GM12878 (cell line): Measurements from ENCODE around the gene FOSL1. TPM values are rescaled to one million over a fixed set of nuclear protein-coding genes. Genes with fewer than 3 reads are reported as not detected.

Source experiments
- CBFB ChIP-seq: IDR thresholded peaks from 2 replicates; pipeline ENCODE4 v1.6.1; 2016; ENCODE audit warnings: antibody characterized with exemption, low read depth
- CEBPB ChIP-seq, 2 experiments: fragments of 150-350 bp in 1 of 2; IDR thresholded peaks; 2 replicates each; pipeline ENCODE4 v1.6.1; 2012 to 2014; ENCODE audit warnings: low read depth in 2 of 2, low read length in 2 of 2, borderline replicate concordance in 1 of 2, inconsistent platforms in 1 of 2
- CREM ChIP-seq: IDR thresholded peaks from 2 replicates; pipeline ENCODE4 v1.6.1; 2014; ENCODE audit warnings: antibody characterized with exemption, low read depth
- KDM1A ChIP-seq: fragments of 200-600 bp; sonication (generic); IDR thresholded peaks from 2 replicates; pipeline ENCODE4 v1.6.1; 2016; ENCODE audit warnings: borderline replicate concordance
- MEF2A ChIP-seq: IDR thresholded peaks from 2 replicates; pipeline ENCODE4 v1.6.1; 2011; ENCODE audit warnings: low read depth, mild to moderate bottlenecking, low read length, moderate library complexity; ENCODE audit not compliant: insufficient read depth
- NBN ChIP-seq: fragments of 450-650 bp; IDR thresholded peaks from 2 replicates; pipeline ENCODE4 v1.6.1; 2016
- POLR2AphosphoS2 ChIP-seq: IDR thresholded peaks from 2 replicates; pipeline ENCODE4 v1.6.1; 2011; ENCODE audit warnings: low read depth, mild to moderate bottlenecking, low read length, improper control_type of control experiment, moderate library complexity
- RAD51 ChIP-seq: fragments of 450-650 bp; IDR thresholded peaks from 2 replicates; pipeline ENCODE4 v1.6.1; 2016; ENCODE audit warnings: moderate library complexity, mild to moderate bottlenecking, inconsistent platforms
- RFX5 ChIP-seq: IDR thresholded peaks from 2 replicates; pipeline ENCODE4 v1.6.1; 2011; ENCODE audit warnings: low read depth, low read length, improper control_type of control experiment
- RUNX3 ChIP-seq: IDR thresholded peaks from 2 replicates; pipeline ENCODE4 v1.6.1; 2012; ENCODE audit warnings: low read length, inconsistent platforms
- SPI1 ChIP-seq: IDR thresholded peaks from 2 replicates; pipeline ENCODE4 v1.6.1; 2011; ENCODE audit warnings: low read depth, mild to moderate bottlenecking, low read length, moderate library complexity, borderline replicate concordance; ENCODE audit not compliant: insufficient read depth
- STAT1 ChIP-seq: fragments of 450-650 bp; conservative IDR thresholded peaks from 2 replicates; pipeline ENCODE4 v1.6.1; 2014; ENCODE audit warnings: antibody characterized with exemption, mild to moderate bottlenecking
- SUPT20H ChIP-seq: IDR thresholded peaks from 2 replicates; pipeline ENCODE4 v1.6.1; 2011; ENCODE audit warnings: low read depth, mild to moderate bottlenecking, low read length, moderate library complexity, borderline replicate concordance; ENCODE audit not compliant: control insufficient read depth
- TBL1XR1 ChIP-seq: IDR thresholded peaks from 2 replicates; pipeline ENCODE4 v1.6.1; 2012; ENCODE audit warnings: low read depth, low read length, improper control_type of control experiment
- YBX1 ChIP-seq: fragments of 450-650 bp; IDR thresholded peaks from 2 replicates; pipeline ENCODE4 v1.6.1; 2016; ENCODE audit warnings: antibody characterized with exemption
- polyA plus RNA-seq, 11 experiments: library from polyadenylated mRNA; depleted of rRNA in 4 of 11; unstranded in 6 of 11; stranded (reverse) in 5 of 11; fragments of >200 nt; fragmentation: Nextera tagmentation in 4 of 11; fragmentation: Illumina TruSeq in 1 of 11; extraction: Ambion mirVana in 4 of 11; extraction: Trizol in 1 of 11; gene quantifications; 1 replicate in 1 of 11; 2 replicates in 10 of 11; pipeline versions ENCODE4 v1.2.1 to v1.2.3, GENCODE V29; 2011 to 2016; ENCODE audit warnings: inconsistent platforms in 2 of 11, missing spikeins in 2 of 11, low read depth in 1 of 11
- total RNA-seq, 4 experiments: library from RNA; depleted of rRNA in 3 of 4; stranded (reverse); fragments of >200 nt in 3 of 4; fragmentation: Illumina TruSeq in 1 of 4; extraction: Trizol in 1 of 4; gene quantifications; 2 replicates each; pipeline versions ENCODE4 v1.2.1 to v1.2.3, GENCODE V29; 2013 to 2021
- TF ChIP-seq, protein P1 (sequence below): fragments of 450-650 bp; IDR thresholded peaks from 2 replicates; pipeline ENCODE4 v1.6.1; 2017; ENCODE audit warnings: mild to moderate bottlenecking, moderate library complexity
- TF ChIP-seq, protein P2 (sequence below): IDR thresholded peaks from 2 replicates; pipeline ENCODE4 v1.6.1; 2011; ENCODE audit warnings: low read depth, low read length, improper control_type of control experiment, borderline replicate concordance
- TF ChIP-seq, protein P3 (sequence below): fragments of 450-650 bp; IDR thresholded peaks from 2 replicates; pipeline ENCODE4 v1.6.1; 2017; ENCODE audit warnings: antibody characterized with exemption, mild to moderate bottlenecking, moderate library complexity
- TF ChIP-seq, protein P4 (sequence below): fragments of 450-650 bp; IDR thresholded peaks from 2 replicates; pipeline ENCODE4 v1.6.1; 2018; ENCODE audit warnings: mild to moderate bottlenecking, low read depth, moderate library complexity; ENCODE audit not compliant: partially characterized antibody

The FOSL1 gene
- total and polyA plus RNA-seq, 10 of the 15 experiments (the other 5 are each of a cell fraction or from before 2014, with no cell fraction given), result 0.82 to 5.4 (median 2.1) TPM

DNA sequence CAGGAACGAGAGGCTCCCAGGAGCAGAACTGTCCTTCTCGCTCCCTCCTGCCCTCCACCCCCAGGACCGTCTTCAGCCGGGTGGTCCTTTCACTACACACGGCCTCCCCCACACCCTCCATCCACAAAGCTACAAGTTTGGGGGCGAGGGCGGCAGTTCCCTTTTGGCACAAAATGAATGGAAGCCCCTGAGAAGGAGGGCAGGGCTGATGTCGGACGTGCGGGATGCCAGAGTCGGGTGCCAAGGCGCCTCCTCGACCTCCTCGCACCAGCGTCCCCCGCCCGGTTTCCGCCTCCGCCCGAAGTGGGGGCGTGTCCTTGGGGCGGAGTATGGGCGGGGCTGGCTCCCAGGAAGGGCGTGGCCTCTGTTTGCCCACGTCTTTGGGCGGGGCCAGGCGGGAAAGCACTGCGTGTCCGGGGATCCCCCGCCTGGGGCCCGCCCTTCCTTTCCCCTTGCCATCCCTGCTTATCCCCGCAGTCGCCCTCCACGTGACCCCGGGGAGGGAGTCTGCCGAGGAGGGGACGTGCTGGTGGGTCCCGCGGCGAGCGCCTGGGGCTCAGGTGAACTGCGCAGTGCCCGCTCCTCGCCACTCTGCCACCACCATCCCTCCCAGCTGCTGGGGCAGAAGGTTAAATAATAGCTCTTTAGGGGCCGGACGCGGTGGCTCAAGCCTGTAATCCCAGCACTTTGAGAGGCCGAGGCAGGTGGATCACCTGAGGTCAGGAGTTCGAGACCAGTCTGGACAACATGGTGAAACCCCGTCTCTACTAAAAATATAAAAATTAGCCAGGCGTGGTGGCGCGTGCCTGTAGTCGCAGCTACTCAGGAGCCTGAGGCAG is 26.7 kb downstream of the FOSL1 start (continued):
- TF ChIP-seq, protein P1, sequence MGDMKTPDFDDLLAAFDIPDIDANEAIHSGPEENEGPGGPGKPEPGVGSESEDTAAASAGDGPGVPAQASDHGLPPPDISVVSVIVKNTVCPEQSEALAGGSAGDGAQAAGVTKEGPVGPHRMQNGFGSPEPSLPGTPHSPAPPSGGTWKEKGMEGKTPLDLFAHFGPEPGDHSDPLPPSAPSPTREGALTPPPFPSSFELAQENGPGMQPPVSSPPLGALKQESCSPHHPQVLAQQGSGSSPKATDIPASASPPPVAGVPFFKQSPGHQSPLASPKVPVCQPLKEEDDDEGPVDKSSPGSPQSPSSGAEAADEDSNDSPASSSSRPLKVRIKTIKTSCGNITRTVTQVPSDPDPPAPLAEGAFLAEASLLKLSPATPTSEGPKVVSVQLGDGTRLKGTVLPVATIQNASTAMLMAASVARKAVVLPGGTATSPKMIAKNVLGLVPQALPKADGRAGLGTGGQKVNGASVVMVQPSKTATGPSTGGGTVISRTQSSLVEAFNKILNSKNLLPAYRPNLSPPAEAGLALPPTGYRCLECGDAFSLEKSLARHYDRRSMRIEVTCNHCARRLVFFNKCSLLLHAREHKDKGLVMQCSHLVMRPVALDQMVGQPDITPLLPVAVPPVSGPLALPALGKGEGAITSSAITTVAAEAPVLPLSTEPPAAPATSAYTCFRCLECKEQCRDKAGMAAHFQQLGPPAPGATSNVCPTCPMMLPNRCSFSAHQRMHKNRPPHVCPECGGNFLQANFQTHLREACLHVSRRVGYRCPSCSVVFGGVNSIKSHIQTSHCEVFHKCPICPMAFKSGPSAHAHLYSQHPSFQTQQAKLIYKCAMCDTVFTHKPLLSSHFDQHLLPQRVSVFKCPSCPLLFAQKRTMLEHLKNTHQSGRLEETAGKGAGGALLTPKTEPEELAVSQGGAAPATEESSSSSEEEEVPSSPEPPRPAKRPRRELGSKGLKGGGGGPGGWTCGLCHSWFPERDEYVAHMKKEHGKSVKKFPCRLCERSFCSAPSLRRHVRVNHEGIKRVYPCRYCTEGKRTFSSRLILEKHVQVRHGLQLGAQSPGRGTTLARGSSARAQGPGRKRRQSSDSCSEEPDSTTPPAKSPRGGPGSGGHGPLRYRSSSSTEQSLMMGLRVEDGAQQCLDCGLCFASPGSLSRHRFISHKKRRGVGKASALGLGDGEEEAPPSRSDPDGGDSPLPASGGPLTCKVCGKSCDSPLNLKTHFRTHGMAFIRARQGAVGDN, result 0 out of 2 replicates have a peak, but pooled peaks have one; percentile 32
- TF ChIP-seq STAT1, result 0 out of 2 replicates have a peak, but pooled peaks have one; percentile 53
- no peak for TF ChIP-seq RUNX3
- TF ChIP-seq SUPT20H, result no peak
- no peak for TF ChIP-seq TBL1XR1
- TF ChIP-seq, protein P2, sequence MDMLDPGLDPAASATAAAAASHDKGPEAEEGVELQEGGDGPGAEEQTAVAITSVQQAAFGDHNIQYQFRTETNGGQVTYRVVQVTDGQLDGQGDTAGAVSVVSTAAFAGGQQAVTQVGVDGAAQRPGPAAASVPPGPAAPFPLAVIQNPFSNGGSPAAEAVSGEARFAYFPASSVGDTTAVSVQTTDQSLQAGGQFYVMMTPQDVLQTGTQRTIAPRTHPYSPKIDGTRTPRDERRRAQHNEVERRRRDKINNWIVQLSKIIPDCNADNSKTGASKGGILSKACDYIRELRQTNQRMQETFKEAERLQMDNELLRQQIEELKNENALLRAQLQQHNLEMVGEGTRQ, result peak; percentile 81
- TF ChIP-seq MEF2A, result no peak
- TF ChIP-seq NBN, result peak; percentile 78
- TF ChIP-seq, protein P3, sequence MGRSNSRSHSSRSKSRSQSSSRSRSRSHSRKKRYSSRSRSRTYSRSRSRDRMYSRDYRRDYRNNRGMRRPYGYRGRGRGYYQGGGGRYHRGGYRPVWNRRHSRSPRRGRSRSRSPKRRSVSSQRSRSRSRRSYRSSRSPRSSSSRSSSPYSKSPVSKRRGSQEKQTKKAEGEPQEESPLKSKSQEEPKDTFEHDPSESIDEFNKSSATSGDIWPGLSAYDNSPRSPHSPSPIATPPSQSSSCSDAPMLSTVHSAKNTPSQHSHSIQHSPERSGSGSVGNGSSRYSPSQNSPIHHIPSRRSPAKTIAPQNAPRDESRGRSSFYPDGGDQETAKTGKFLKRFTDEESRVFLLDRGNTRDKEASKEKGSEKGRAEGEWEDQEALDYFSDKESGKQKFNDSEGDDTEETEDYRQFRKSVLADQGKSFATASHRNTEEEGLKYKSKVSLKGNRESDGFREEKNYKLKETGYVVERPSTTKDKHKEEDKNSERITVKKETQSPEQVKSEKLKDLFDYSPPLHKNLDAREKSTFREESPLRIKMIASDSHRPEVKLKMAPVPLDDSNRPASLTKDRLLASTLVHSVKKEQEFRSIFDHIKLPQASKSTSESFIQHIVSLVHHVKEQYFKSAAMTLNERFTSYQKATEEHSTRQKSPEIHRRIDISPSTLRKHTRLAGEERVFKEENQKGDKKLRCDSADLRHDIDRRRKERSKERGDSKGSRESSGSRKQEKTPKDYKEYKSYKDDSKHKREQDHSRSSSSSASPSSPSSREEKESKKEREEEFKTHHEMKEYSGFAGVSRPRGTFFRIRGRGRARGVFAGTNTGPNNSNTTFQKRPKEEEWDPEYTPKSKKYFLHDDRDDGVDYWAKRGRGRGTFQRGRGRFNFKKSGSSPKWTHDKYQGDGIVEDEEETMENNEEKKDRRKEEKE, result no peak
- TF ChIP-seq KDM1A, result no peak
- TF ChIP-seq, protein P4, sequence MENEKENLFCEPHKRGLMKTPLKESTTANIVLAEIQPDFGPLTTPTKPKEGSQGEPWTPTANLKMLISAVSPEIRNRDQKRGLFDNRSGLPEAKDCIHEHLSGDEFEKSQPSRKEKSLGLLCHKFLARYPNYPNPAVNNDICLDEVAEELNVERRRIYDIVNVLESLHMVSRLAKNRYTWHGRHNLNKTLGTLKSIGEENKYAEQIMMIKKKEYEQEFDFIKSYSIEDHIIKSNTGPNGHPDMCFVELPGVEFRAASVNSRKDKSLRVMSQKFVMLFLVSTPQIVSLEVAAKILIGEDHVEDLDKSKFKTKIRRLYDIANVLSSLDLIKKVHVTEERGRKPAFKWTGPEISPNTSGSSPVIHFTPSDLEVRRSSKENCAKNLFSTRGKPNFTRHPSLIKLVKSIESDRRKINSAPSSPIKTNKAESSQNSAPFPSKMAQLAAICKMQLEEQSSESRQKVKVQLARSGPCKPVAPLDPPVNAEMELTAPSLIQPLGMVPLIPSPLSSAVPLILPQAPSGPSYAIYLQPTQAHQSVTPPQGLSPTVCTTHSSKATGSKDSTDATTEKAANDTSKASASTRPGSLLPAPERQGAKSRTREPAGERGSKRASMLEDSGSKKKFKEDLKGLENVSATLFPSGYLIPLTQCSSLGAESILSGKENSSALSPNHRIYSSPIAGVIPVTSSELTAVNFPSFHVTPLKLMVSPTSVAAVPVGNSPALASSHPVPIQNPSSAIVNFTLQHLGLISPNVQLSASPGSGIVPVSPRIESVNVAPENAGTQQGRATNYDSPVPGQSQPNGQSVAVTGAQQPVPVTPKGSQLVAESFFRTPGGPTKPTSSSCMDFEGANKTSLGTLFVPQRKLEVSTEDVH, result no peak
- TF ChIP-seq CEBPB (IDR thresholded peaks at IDR 0.05; ENCODE audit: borderline replicate concordance in 1 of 2, low read depth in 2 of 2, low read length in 2 of 2), result no peak
- no peak for TF ChIP-seq SPI1
- TF ChIP-seq RAD51, result peak; percentile 90
- peak; percentile 56; the same call in 1 of the 2 replicates for TF ChIP-seq CREM
- TF ChIP-seq RFX5, result no peak
- TF ChIP-seq CBFB, result no peak
- no peak for TF ChIP-seq YBX1
- TF ChIP-seq POLR2AphosphoS2, result peak; percentile 54; the same call in 1 of the 2 replicates
